HEK293 (cell line): ENCODE measurements around the gene TBC1D17.

Experiments used
- FEZF1 ChIP-seq: fragments of 450-650 bp; formaldehyde crosslinking; IDR thresholded peaks from 2 replicates; pipeline ENCODE4 v1.5.1; 2016; ENCODE audit warnings: missing biosample characterization, missing genetic modification characterization
- KLF10 ChIP-seq: fragments of 450-650 bp; IDR thresholded peaks from 2 replicates; pipeline ENCODE4 v1.5.1; 2018; ENCODE audit warnings: missing biosample characterization, mild to moderate bottlenecking, missing genetic modification characterization
- KLF17 ChIP-seq: fragments of 450-650 bp; formaldehyde crosslinking; IDR thresholded peaks from 2 replicates; pipeline ENCODE4 v1.5.1; 2016; ENCODE audit warnings: missing biosample characterization, missing genetic modification characterization
- SP2 ChIP-seq: fragments of 450-650 bp; formaldehyde crosslinking; IDR thresholded peaks from 2 replicates; pipeline ENCODE4 v1.5.1; 2016; ENCODE audit warnings: missing biosample characterization, missing genetic modification characterization
- ZNF184 ChIP-seq: fragments of 450-650 bp; IDR thresholded peaks from 2 replicates; pipeline ENCODE4 v1.5.1; 2018; ENCODE audit warnings: missing biosample characterization, mild to moderate bottlenecking, missing genetic modification characterization
- ZNF350 ChIP-seq: fragments of 450-650 bp; formaldehyde crosslinking; IDR thresholded peaks from 2 replicates; pipeline ENCODE4 v1.5.0; 2017; ENCODE audit warnings: missing biosample characterization, mild to moderate bottlenecking, missing genetic modification characterization
- ZNF776 ChIP-seq: fragments of 450-650 bp; formaldehyde crosslinking; IDR thresholded peaks from 2 replicates; pipeline ENCODE4 v1.5.0; 2017; ENCODE audit warnings: missing biosample characterization, missing genetic modification characterization, borderline replicate concordance
- ZSCAN5A ChIP-seq: fragments of 450-650 bp; formaldehyde crosslinking; IDR thresholded peaks from 2 replicates; pipeline ENCODE4 v1.5.1; 2016; ENCODE audit warnings: missing biosample characterization, missing genetic modification characterization
- TF ChIP-seq, protein P1 (sequence below): fragments of 450-650 bp; formaldehyde crosslinking; IDR thresholded peaks from 2 replicates; pipeline ENCODE4 v1.5.1; 2016; ENCODE audit warnings: missing biosample characterization, missing genetic modification characterization
- TF ChIP-seq, protein P2 (sequence below): fragments of 450-650 bp; formaldehyde crosslinking; IDR thresholded peaks from 2 replicates; pipeline ENCODE4 v1.5.1; 2017; ENCODE audit warnings: missing biosample characterization, missing genetic modification characterization
- TF ChIP-seq, protein P3 (sequence below): fragments of 450-650 bp; formaldehyde crosslinking; IDR thresholded peaks from 2 replicates; pipeline ENCODE4 v1.5.1; 2016; ENCODE audit warnings: missing biosample characterization, missing genetic modification characterization

GRCh38 chr19:49871349-49871985 lies 6.0 kb upstream of the TBC1D17 start:
- TF ChIP-seq ZSCAN5A (tag by site-specific recombination), result no peak
- TF ChIP-seq, protein P1, sequence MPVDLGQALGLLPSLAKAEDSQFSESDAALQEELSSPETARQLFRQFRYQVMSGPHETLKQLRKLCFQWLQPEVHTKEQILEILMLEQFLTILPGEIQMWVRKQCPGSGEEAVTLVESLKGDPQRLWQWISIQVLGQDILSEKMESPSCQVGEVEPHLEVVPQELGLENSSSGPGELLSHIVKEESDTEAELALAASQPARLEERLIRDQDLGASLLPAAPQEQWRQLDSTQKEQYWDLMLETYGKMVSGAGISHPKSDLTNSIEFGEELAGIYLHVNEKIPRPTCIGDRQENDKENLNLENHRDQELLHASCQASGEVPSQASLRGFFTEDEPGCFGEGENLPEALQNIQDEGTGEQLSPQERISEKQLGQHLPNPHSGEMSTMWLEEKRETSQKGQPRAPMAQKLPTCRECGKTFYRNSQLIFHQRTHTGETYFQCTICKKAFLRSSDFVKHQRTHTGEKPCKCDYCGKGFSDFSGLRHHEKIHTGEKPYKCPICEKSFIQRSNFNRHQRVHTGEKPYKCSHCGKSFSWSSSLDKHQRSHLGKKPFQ (tag by site-specific recombination), result no peak
- TF ChIP-seq KLF10 (tag by site-specific recombination), result no peak
- TF ChIP-seq, protein P2, sequence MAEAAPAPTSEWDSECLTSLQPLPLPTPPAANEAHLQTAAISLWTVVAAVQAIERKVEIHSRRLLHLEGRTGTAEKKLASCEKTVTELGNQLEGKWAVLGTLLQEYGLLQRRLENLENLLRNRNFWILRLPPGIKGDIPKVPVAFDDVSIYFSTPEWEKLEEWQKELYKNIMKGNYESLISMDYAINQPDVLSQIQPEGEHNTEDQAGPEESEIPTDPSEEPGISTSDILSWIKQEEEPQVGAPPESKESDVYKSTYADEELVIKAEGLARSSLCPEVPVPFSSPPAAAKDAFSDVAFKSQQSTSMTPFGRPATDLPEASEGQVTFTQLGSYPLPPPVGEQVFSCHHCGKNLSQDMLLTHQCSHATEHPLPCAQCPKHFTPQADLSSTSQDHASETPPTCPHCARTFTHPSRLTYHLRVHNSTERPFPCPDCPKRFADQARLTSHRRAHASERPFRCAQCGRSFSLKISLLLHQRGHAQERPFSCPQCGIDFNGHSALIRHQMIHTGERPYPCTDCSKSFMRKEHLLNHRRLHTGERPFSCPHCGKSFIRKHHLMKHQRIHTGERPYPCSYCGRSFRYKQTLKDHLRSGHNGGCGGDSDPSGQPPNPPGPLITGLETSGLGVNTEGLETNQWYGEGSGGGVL (tag by site-specific recombination), result no peak
- TF ChIP-seq KLF17 (tag by site-specific recombination), result no peak
- TF ChIP-seq ZNF776 (tag by site-specific recombination), result no peak
- TF ChIP-seq, protein P3, sequence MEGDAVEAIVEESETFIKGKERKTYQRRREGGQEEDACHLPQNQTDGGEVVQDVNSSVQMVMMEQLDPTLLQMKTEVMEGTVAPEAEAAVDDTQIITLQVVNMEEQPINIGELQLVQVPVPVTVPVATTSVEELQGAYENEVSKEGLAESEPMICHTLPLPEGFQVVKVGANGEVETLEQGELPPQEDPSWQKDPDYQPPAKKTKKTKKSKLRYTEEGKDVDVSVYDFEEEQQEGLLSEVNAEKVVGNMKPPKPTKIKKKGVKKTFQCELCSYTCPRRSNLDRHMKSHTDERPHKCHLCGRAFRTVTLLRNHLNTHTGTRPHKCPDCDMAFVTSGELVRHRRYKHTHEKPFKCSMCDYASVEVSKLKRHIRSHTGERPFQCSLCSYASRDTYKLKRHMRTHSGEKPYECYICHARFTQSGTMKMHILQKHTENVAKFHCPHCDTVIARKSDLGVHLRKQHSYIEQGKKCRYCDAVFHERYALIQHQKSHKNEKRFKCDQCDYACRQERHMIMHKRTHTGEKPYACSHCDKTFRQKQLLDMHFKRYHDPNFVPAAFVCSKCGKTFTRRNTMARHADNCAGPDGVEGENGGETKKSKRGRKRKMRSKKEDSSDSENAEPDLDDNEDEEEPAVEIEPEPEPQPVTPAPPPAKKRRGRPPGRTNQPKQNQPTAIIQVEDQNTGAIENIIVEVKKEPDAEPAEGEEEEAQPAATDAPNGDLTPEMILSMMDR, result no peak
- no peak for TF ChIP-seq FEZF1 (tag by site-specific recombination)
- TF ChIP-seq ZNF184 (tag by site-specific recombination), result no peak
- TF ChIP-seq ZNF350, result no peak
- TF ChIP-seq SP2 (tag by site-specific recombination), result no peak
